ENCODE results near the gene EVC. TPM values are rescaled to one million over a fixed set of nuclear protein-coding genes. Genes with fewer than 3 reads are reported as not detected.

EVC gene
- total RNA-seq, 2 experiments from 2014 or later, result 0.70 to 1.5 TPM

DNA sequence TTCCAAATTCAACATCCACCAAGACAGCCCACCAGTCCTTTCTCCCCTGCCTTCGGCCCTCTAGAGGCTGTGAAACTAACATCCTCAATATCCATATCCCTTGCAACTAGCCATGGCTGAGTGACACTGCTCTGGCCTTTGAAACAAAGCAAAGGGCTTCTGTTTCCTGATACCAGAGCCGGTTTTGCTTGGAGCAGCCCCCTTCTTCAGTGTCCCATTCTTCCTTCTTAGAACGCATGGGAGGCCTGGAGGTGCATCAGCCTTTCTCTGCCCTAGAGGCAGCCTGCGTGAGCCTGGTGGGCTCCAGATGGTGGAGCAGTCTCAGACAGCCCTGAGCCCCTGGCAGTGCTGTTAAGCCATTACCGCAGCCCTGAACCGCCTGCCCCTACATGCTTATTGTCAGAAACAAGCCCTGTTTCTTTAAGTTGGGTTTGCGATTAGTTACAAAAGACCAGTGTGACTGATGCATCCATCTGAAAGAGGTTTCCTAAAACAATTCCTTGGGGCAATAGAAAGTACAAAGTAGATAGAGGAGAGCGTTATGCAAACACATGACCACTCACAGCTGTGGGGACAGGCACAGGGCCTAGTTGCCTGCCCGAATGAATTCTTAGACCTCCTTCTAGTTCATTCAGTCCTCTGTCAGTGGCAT, 74.1 kb downstream of the EVC start:
- ChIA-PET POLR2A (no interaction called here), CTCF (no interaction called here)
- no peak overlapping the region for H3K27ac ChIP-seq (ENCODE audit: low read depth in 1 of 2, low read length in 2 of 2)
- Mint-ChIP-seq H3K27ac (no peak overlapping the region), H3K4me1 (ENCODE audit: low read depth) (no peaks in the 10 kb centered on the region), H3K9me3 (no peaks in the 10 kb centered on the region), H3K27me3 (no peaks in the 10 kb centered on the region), H3K4me3 (no peak overlapping the region), H3K36me3 (ENCODE audit: low read depth) (no peaks in the 10 kb centered on the region)
- intact Hi-C loops (cut with DNase I, micrococcal nuclease), result no loop called here
- DNase-seq (no peak), ATAC-seq (ENCODE audit: poor library complexity) (no peak)
- H3K4me1 ChIP-seq (ENCODE audit: insufficient read depth, low read length), result no peaks in the 10 kb centered on the region
- H3K36me3 ChIP-seq (ENCODE audit: insufficient read depth, low read length), result no peaks in the 10 kb centered on the region
- peaks cover 0 to 10% of the 10 kb centered on the region in 2 experiments for H3K9me3 ChIP-seq (ENCODE audit: control insufficient read depth in 1 of 2, insufficient read depth in 1 of 2, low read length in 2 of 2)
- TF ChIP-seq, protein P1, sequence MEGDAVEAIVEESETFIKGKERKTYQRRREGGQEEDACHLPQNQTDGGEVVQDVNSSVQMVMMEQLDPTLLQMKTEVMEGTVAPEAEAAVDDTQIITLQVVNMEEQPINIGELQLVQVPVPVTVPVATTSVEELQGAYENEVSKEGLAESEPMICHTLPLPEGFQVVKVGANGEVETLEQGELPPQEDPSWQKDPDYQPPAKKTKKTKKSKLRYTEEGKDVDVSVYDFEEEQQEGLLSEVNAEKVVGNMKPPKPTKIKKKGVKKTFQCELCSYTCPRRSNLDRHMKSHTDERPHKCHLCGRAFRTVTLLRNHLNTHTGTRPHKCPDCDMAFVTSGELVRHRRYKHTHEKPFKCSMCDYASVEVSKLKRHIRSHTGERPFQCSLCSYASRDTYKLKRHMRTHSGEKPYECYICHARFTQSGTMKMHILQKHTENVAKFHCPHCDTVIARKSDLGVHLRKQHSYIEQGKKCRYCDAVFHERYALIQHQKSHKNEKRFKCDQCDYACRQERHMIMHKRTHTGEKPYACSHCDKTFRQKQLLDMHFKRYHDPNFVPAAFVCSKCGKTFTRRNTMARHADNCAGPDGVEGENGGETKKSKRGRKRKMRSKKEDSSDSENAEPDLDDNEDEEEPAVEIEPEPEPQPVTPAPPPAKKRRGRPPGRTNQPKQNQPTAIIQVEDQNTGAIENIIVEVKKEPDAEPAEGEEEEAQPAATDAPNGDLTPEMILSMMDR (IDR thresholded peaks at IDR 0.05), result no peak
- H3K4me3 ChIP-seq (ENCODE audit: low read length), result no peak overlapping the region
- H3K27me3 ChIP-seq (ENCODE audit: control insufficient read depth in 1 of 2, insufficient read depth in 2 of 2, low read length in 2 of 2), result no peaks in the 10 kb centered on the region

DNA sequence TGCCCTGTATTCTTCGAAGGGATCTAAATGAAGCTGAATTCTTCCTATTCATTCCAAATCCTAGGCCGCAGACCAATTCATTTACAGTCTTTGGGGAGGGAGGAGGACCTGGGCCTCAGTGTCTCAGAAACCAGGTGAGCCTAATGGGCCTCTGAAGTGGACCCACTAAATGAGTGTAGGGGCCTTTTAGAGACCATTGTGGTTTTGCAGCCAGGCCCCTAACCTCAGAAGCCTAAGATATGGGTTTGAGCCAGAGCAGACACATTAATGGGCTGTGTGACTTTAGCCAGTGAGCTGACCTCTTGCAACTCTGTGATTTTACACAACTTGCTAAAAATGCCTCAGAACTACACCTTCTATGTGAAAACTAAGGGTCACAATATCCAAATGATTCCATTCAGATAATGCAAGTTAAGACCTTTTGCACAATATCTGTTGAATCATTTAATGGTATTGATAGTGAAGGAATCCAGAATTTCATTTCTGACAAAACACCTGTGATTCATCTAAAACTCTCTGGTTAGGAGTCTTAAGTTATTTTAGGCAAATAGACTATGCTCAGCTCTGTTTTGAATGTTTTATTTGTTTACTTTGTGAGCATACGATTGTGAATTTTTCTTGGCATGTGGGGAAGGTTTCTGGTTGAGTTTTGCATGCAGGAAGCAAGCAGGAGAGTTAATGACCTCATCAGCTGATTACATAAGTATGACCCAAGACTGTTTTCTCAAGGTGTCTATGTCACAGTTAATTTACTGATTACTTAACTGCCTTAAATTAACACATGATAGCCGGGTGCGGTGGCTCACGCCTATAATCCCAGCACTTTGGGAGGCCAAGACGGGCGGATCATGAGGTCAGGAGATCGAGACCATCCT, 75.0 kb downstream of the EVC start:
- Mint-ChIP-seq H3K36me3 (ENCODE audit: low read depth) (no peaks in the 10 kb centered on the region), H3K27ac (no peak overlapping the region), H3K27me3 (no peaks in the 10 kb centered on the region), H3K4me3 (no peak overlapping the region), H3K9me3 (no peaks in the 10 kb centered on the region), H3K4me1 (ENCODE audit: low read depth) (no peaks in the 10 kb centered on the region)
- TF ChIP-seq, protein P1 (IDR thresholded peaks at IDR 0.05), result no peak
- Histone ChIP-seq H3K27ac (ENCODE audit: low read depth in 1 of 2, low read length in 2 of 2) (no peak overlapping the region), H3K4me1 (ENCODE audit: insufficient read depth, low read length) (no peaks in the 10 kb centered on the region), H3K4me3 (ENCODE audit: low read length) (no peak overlapping the region), H3K36me3 (ENCODE audit: insufficient read depth, low read length) (no peaks in the 10 kb centered on the region), H3K27me3 (ENCODE audit: control insufficient read depth in 1 of 2, insufficient read depth in 2 of 2, low read length in 2 of 2) (no peaks in the 10 kb centered on the region), H3K9me3 (ENCODE audit: control insufficient read depth in 1 of 2, insufficient read depth in 1 of 2, low read length in 2 of 2) (peaks cover 0 to 10% of the 10 kb centered on the region in 2 experiments)
- ATAC-seq (ENCODE audit: poor library complexity), result no peak
- intact Hi-C loops (cut with DNase I, micrococcal nuclease), result no loop called here
- CTCF ChIA-PET, result no interaction called here
- POLR2A ChIA-PET, result no interaction called here
- DNase-seq, result no peak

GRCh38 chr4:5787311-5787710, 76.3 kb downstream of the EVC start:
- H3K27ac ChIP-seq (ENCODE audit: low read depth in 1 of 2, low read length in 2 of 2), result no peak overlapping the region
- intact Hi-C loops (cut with DNase I, micrococcal nuclease), result no loop called here
- Mint-ChIP-seq H3K4me3 (no peak overlapping the region), H3K9me3 (no peaks in the 10 kb centered on the region), H3K36me3 (ENCODE audit: low read depth) (no peaks in the 10 kb centered on the region), H3K27me3 (no peaks in the 10 kb centered on the region), H3K27ac (no peak overlapping the region), H3K4me1 (ENCODE audit: low read depth) (no peaks in the 10 kb centered on the region)
- no peaks in the 10 kb centered on the region for H3K36me3 ChIP-seq (ENCODE audit: insufficient read depth, low read length)
- H3K4me1 ChIP-seq (ENCODE audit: insufficient read depth, low read length), result no peaks in the 10 kb centered on the region
- POLR2A ChIA-PET, result no interaction called here
- H3K27me3 ChIP-seq (ENCODE audit: control insufficient read depth in 1 of 2, insufficient read depth in 2 of 2, low read length in 2 of 2), result no peaks in the 10 kb centered on the region
- no peak for ATAC-seq (ENCODE audit: poor library complexity)
- H3K9me3 ChIP-seq (ENCODE audit: control insufficient read depth in 1 of 2, insufficient read depth in 1 of 2, low read length in 2 of 2), result peaks cover 0 to 5% of the 10 kb centered on the region in 2 experiments
- TF ChIP-seq, protein P1 (IDR thresholded peaks at IDR 0.05), result no peak
- no peak for DNase-seq
- CTCF ChIA-PET, result no interaction called here
- no peak overlapping the region for H3K4me3 ChIP-seq (ENCODE audit: low read length)
